ENCODE data around the gene EPHB1. TPM values are rescaled to one million over a fixed set of nuclear protein-coding genes. Genes with fewer than 3 reads are reported as not detected.

EPHB1 gene
- polyA plus RNA-seq, 1 of the 3 experiments (the other 2 are of a cell fraction): 1.2 TPM

DNA sequence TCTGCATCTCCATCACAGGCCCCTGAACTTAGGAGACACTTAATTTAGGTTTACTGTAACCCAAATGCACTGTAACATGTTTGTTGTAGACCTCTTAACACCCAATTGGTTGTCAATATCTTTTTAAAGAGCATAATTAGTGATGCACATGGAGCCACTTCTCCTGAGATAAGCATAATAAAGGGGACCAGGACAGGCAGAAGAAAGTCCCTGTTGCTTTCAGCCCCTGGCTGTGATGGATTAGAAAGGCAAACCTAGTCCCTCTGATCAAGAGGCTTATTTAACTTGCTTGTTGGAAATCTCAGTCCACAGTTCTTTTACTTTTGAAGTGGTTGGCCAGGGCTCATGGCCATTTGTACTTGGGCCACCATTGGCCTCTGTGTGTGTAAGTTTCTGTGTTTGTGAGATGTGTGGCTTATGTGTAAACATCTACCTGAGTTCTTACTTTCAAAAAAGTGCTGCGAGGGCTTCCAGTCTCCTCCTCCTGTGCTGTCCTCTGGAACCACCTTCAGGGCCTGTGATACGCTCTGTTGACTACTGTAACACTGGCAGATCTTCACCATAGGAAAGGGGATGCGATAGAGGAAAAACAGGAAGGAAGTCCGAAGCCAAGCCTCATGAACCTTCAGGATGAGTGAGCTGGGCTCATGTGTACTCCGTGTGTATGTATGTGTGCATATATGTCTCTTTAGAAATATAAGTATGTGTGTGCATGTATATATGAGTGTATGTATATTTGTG lies 136.2 kb downstream of the EPHB1 start (continued):
- TF ChIP-seq PBX3 (IDR thresholded peaks at IDR 0.05) (no peak), SIN3A (IDR thresholded peaks at IDR 0.05; ENCODE audit: borderline replicate concordance, low read depth, low read length) (no peak)

DNA sequence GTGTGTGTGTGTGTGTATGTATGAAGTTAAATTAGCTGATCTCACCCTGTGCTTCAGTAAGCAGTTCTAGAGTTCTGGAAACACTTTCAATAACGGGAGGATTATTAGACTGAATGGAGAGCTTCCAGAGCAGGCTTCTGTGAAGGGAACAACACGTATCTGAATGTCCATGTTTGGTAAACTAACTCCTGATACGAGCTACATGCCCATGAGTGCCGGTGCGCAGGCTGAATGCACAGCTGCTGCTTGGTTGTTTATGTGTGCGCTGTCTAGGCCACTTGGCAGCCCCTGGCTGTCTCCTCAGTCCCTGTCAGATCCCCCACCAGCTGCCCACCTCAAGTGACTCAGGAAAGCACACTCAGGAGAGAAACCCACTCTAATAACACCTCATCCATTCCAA lies 137.0 kb downstream of the EPHB1 start:
- no peak overlapping the region for H3K4me3 ChIP-seq (ENCODE audit: low read depth in 2 of 2, low read length in 1 of 2)
- CTCF ChIA-PET: no interaction called here

More for the DNA sequence above, 137.0 kb downstream of the EPHB1 start:
- TF ChIP-seq EP300 (IDR thresholded peaks at IDR 0.05; ENCODE audit: borderline replicate concordance in 1 of 2, low read depth in 1 of 2, low read length in 1 of 2): no peak
- TF ChIP-seq, protein P1, sequence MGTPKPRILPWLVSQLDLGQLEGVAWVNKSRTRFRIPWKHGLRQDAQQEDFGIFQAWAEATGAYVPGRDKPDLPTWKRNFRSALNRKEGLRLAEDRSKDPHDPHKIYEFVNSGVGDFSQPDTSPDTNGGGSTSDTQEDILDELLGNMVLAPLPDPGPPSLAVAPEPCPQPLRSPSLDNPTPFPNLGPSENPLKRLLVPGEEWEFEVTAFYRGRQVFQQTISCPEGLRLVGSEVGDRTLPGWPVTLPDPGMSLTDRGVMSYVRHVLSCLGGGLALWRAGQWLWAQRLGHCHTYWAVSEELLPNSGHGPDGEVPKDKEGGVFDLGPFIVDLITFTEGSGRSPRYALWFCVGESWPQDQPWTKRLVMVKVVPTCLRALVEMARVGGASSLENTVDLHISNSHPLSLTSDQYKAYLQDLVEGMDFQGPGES (IDR thresholded peaks at IDR 0.05; ENCODE audit: low read depth, low read length): no peak
- TF ChIP-seq, protein P2, sequence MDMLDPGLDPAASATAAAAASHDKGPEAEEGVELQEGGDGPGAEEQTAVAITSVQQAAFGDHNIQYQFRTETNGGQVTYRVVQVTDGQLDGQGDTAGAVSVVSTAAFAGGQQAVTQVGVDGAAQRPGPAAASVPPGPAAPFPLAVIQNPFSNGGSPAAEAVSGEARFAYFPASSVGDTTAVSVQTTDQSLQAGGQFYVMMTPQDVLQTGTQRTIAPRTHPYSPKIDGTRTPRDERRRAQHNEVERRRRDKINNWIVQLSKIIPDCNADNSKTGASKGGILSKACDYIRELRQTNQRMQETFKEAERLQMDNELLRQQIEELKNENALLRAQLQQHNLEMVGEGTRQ (IDR thresholded peaks at IDR 0.05; ENCODE audit: borderline replicate concordance, low read depth, low read length): no peak
- no peak for TF ChIP-seq TEAD4 (IDR thresholded peaks at IDR 0.05; ENCODE audit: borderline replicate concordance, insufficient read depth)
- TF ChIP-seq RCOR1 (IDR thresholded peaks at IDR 0.05; ENCODE audit: low read length): no peak
- no peak for TF ChIP-seq TCF12 (IDR thresholded peaks at IDR 0.05)
- TF ChIP-seq GATA2 (CRISPR knock-in tag; IDR thresholded peaks at IDR 0.05): no peak
- no peak for TF ChIP-seq CHD2 (IDR thresholded peaks at IDR 0.05; ENCODE audit: low read length, partially characterized antibody)
- TF ChIP-seq PBX3 (IDR thresholded peaks at IDR 0.05): no peak
- no peak for TF ChIP-seq NRF1 (IDR thresholded peaks at IDR 0.05; ENCODE audit: low read depth, low read length)
- no peak for TF ChIP-seq RFX5 (IDR thresholded peaks at IDR 0.05; ENCODE audit: low read length)
- TF ChIP-seq EZH2phosphoT487 (IDR thresholded peaks at IDR 0.05; ENCODE audit: borderline replicate concordance, low read depth): no peak
- no peak for TF ChIP-seq MXI1 (IDR thresholded peaks at IDR 0.05; ENCODE audit: low read depth, low read length)
- TF ChIP-seq RAD21 (IDR thresholded peaks at IDR 0.05; ENCODE audit: low read length): no peak
- TF ChIP-seq SMC3 (IDR thresholded peaks at IDR 0.05; ENCODE audit: low read depth, low read length): no peak
- TF ChIP-seq POLR2AphosphoS5 (IDR thresholded peaks at IDR 0.05; ENCODE audit: low read depth, low read length): no peak
- no peak for TF ChIP-seq RXRA (IDR thresholded peaks at IDR 0.05; ENCODE audit: borderline replicate concordance, low read depth)
- H3K36me3 ChIP-seq (replicated peaks in 1 of 2; ENCODE audit: control insufficient read depth in 1 of 2, insufficient read depth in 2 of 2, low read length in 1 of 2): no peaks in the 10 kb centered on the region
- H3K9me2 ChIP-seq: no peaks in the 10 kb centered on the region
- no peak for DNase-seq
- H3K27ac ChIP-seq (ENCODE audit: low read depth in 2 of 2, low read length in 1 of 2): no peak overlapping the region
- no peaks in the 10 kb centered on the region; a peak in 1 of 4 replicates for H3K4me1 ChIP-seq (ENCODE audit: control insufficient read depth in 1 of 2, insufficient read depth in 2 of 2, low read depth in 1 of 2, low read length in 1 of 2)
- POLR2A ChIA-PET: no interaction called here
- no peak overlapping the region for H2AFZ ChIP-seq (ENCODE audit: low read depth)
- 72% methylated on average over 5 of the region's 6 CpGs for WGBS (ENCODE audit: low lambda C conversion rate)
- H3F3A ChIP-seq (replicated peaks; ENCODE audit: insufficient read depth): no peaks in the 10 kb centered on the region
- H3K27me3 ChIP-seq (ENCODE audit: insufficient read depth): no peaks in the 10 kb centered on the region
- H3K4me2 ChIP-seq: no peak overlapping the region
- no peaks in the 10 kb centered on the region for H3K79me2 ChIP-seq (ENCODE audit: insufficient read depth)
- H3K9me3 ChIP-seq: no peaks in the 10 kb centered on the region
- no peaks in the 10 kb centered on the region for H4K20me1 ChIP-seq (ENCODE audit: insufficient read depth)
- H3K9ac ChIP-seq: no peak overlapping the region
